H1 (cell line): ENCODE data around the gene TTC36. TPM values are rescaled to one million over a fixed set of nuclear protein-coding genes. Genes with fewer than 3 reads are reported as not detected.

Experiments used
- CTCF ChIA-PET: fragments of 300-600 bp; sonication (Branson Sonifier 250); formaldehyde crosslinking; loops from one replicate; lab custom pipeline; 2021; ENCODE audit not compliant: partially characterized antibody; lab: Charles Lee
- POLR2A ChIA-PET: fragments of 300-600 bp; sonication (Branson Sonifier 250); formaldehyde crosslinking; loops from one replicate; lab custom pipeline; 2021; ENCODE audit warnings: inconsistent platforms; ENCODE audit not compliant: partially characterized antibody; lab: Charles Lee
- DNase-seq, 2 experiments: peaks; one replicate each; pipeline versions ENCODE4 v3.0.0 to v3.0.0-alpha.2; 2010 to 2022; ENCODE audit warnings: low spot score in 2 of 2, low read depth in 1 of 2, mixed read lengths in 1 of 2
- FAIRE-seq: peaks from 2 replicates; lab custom pipeline; 2011; peaks lifted over from hg19 to GRCh38; lab: Jason Lieb, UNC
- H2AFZ ChIP-seq: 2 replicates; pipeline ENCODE4 v1.8.1; 2012; ENCODE audit warnings: low read length, inconsistent platforms
- H2AK5ac ChIP-seq: 2 replicates; pipeline ENCODE4 v1.6.1; 2013; ENCODE audit warnings: low read depth, low read length
- H2BK120ac ChIP-seq: replicated peaks from 2 replicates; pipeline ENCODE3; 2013; ENCODE audit warnings: low read depth, low read length, inconsistent platforms
- H2BK12ac ChIP-seq: 2 replicates; pipeline ENCODE4 v1.6.1; 2013; ENCODE audit warnings: low read depth, low read length
- H2BK15ac ChIP-seq: 2 replicates; pipeline ENCODE4 v1.6.1; 2013; ENCODE audit warnings: low read length
- H2BK20ac ChIP-seq: 2 replicates; pipeline ENCODE4 v1.6.1; 2013; ENCODE audit warnings: low read length
- H2BK5ac ChIP-seq: 2 replicates; pipeline ENCODE4 v1.6.1; 2013; ENCODE audit warnings: low read depth, low read length
- H3K14ac ChIP-seq: 2 replicates; pipeline ENCODE4 v1.6.1; 2013; ENCODE audit warnings: inconsistent platforms; ENCODE audit not compliant: insufficient read length
- H3K18ac ChIP-seq: 2 replicates; pipeline ENCODE4 v1.6.1; 2013; ENCODE audit warnings: low read length; ENCODE audit errors: extremely low read depth
- H3K23ac ChIP-seq: 2 replicates; pipeline ENCODE4 v1.6.1; 2013; ENCODE audit warnings: inconsistent platforms; ENCODE audit not compliant: insufficient read length
- H3K23me2 ChIP-seq: 2 replicates; pipeline ENCODE4 v1.6.1; 2013; ENCODE audit warnings: low read depth, low read length
- H3K27ac ChIP-seq: 2 replicates; pipeline ENCODE4 v1.6.1; 2011; ENCODE audit warnings: low read depth, low read length, inconsistent platforms
- H3K27me3 ChIP-seq, 4 experiments: replicated peaks in 1 of 4; 1 replicate in 1 of 4; 2 replicates in 3 of 4; pipeline versions ENCODE4 v1.6.1 to v1.8.1; 2011 to 2013; ENCODE audit warnings: low read length in 3 of 4, mild to moderate bottlenecking in 3 of 4, inconsistent platforms in 2 of 4, mixed read lengths in 2 of 4, moderate library complexity in 1 of 4; ENCODE audit not compliant: control insufficient read depth in 3 of 4, insufficient read depth in 3 of 4; ENCODE audit errors: extremely low read depth in 1 of 4
- H3K36me3 ChIP-seq, 4 experiments: 2 replicates each; pipeline versions ENCODE4 v1.6.1 to v1.8.1; 2011 to 2013; ENCODE audit warnings: mild to moderate bottlenecking in 4 of 4, low read length in 3 of 4, moderate library complexity in 2 of 4, control low read depth in 1 of 4, inconsistent platforms in 1 of 4; ENCODE audit not compliant: insufficient read depth in 4 of 4, control insufficient read depth in 2 of 4
- H3K4ac ChIP-seq: replicated peaks from 2 replicates; pipeline ENCODE3; 2013; ENCODE audit warnings: low read length, low read depth, mixed read lengths, inconsistent platforms; ENCODE audit not compliant: insufficient read length
- H3K4me1 ChIP-seq, 4 experiments: replicated peaks in 1 of 4; 1 replicate in 1 of 4; 2 replicates in 3 of 4; pipeline versions ENCODE4 v1.6.1 to v1.8.1; 2011 to 2013; ENCODE audit warnings: low read length in 3 of 4, inconsistent platforms in 2 of 4, mixed read lengths in 1 of 4; ENCODE audit not compliant: insufficient read depth in 4 of 4, control insufficient read depth in 3 of 4
- H3K4me2 ChIP-seq, 2 experiments: 2 replicates each; pipeline versions ENCODE4 v1.6.1 to v1.8.1; 2011 to 2013; ENCODE audit warnings: low read depth in 2 of 2, low read length in 2 of 2, control low read depth in 1 of 2, inconsistent platforms in 1 of 2, mild to moderate bottlenecking in 1 of 2; ENCODE audit not compliant: insufficient read depth in 1 of 2
- H3K4me3 ChIP-seq, 4 experiments: fragments of 200-600, 300-600 bp in 1 of 4; sonication (generic), shearing (Covaris generic), sonication (Bioruptor Twin) in 1 of 4; 2 replicates each; pipeline versions ENCODE4 v1.5.1 to v1.8.1; 2011 to 2016; ENCODE audit warnings: low read length in 4 of 4, low read depth in 3 of 4, control low read depth in 2 of 4, inconsistent platforms in 2 of 4, mild to moderate bottlenecking in 2 of 4, mixed read lengths in 1 of 4, moderate library complexity in 1 of 4; ENCODE audit not compliant: insufficient read depth in 2 of 4; ENCODE audit errors: extremely low read depth in 1 of 4
- H3K56ac ChIP-seq: replicated peaks from 2 replicates; pipeline ENCODE3; 2013; ENCODE audit warnings: low read depth, mild to moderate bottlenecking, mixed read lengths, low read length, inconsistent platforms; ENCODE audit not compliant: insufficient read length
- H3K79me1 ChIP-seq: 2 replicates; pipeline ENCODE4 v1.6.1; 2013; ENCODE audit warnings: low read depth, low read length, control low read depth
- H3K79me2 ChIP-seq, 2 experiments: 2 replicates each; pipeline versions ENCODE4 v1.6.1 to v1.8.1; 2012 to 2013; ENCODE audit warnings: low read length in 2 of 2, mild to moderate bottlenecking in 2 of 2, inconsistent platforms in 1 of 2; ENCODE audit not compliant: insufficient read depth in 2 of 2, control insufficient read depth in 1 of 2
- H3K9ac ChIP-seq, 4 experiments: replicated peaks in 1 of 4; 1 replicate in 1 of 4; 2 replicates in 3 of 4; pipeline versions ENCODE4 v1.6.1 to v1.8.1; 2011 to 2013; ENCODE audit warnings: low read depth in 3 of 4, low read length in 3 of 4, control low read depth in 2 of 4, mild to moderate bottlenecking in 2 of 4, moderate library complexity in 2 of 4, inconsistent platforms in 1 of 4; ENCODE audit errors: extremely low read depth in 1 of 4
- H3K9me3 ChIP-seq, 2 experiments: 2 replicates each; pipeline versions ENCODE4 v1.6.1 to v1.8.1; 2012 to 2013; ENCODE audit warnings: mild to moderate bottlenecking in 2 of 2, moderate library complexity in 2 of 2, control low read depth in 1 of 2, inconsistent platforms in 1 of 2, low read depth in 1 of 2, low read length in 1 of 2, mixed read lengths in 1 of 2; ENCODE audit not compliant: insufficient read depth in 2 of 2
- H4K20me1 ChIP-seq, 2 experiments: replicated peaks in 1 of 2; 2 replicates each; pipeline versions ENCODE3 to v1.8.1; 2011 to 2013; ENCODE audit warnings: inconsistent platforms in 2 of 2, low read length in 2 of 2, mild to moderate bottlenecking in 1 of 2; ENCODE audit not compliant: insufficient read depth in 2 of 2, control insufficient read depth in 1 of 2
- H4K5ac ChIP-seq: 2 replicates; pipeline ENCODE4 v1.6.1; 2013; ENCODE audit warnings: low read length, low read depth, mixed read lengths, inconsistent platforms; ENCODE audit not compliant: insufficient read length
- H4K8ac ChIP-seq: 2 replicates; pipeline ENCODE4 v1.8.0; 2013; ENCODE audit warnings: mild to moderate bottlenecking, moderate library complexity, low read length, inconsistent platforms; ENCODE audit not compliant: insufficient read depth; ENCODE audit errors: extremely low read depth
- H4K91ac ChIP-seq: replicated peaks from 2 replicates; pipeline ENCODE3; 2013; ENCODE audit warnings: low read length, mixed read lengths, inconsistent platforms; ENCODE audit not compliant: insufficient read length
- CEBPB ChIP-seq: IDR thresholded peaks from 2 replicates; pipeline ENCODE4 v1.6.1; 2012; ENCODE audit warnings: low read depth, low read length
- CHD2 ChIP-seq: IDR thresholded peaks from 2 replicates; pipeline ENCODE4 v1.6.1; 2012; ENCODE audit warnings: low read length, improper control_type of control experiment
- CREB1 ChIP-seq: IDR thresholded peaks from 2 replicates; pipeline ENCODE4 v1.6.1; 2012; ENCODE audit warnings: inconsistent platforms
- HDAC6 ChIP-seq: IDR thresholded peaks from one replicate; pipeline ENCODE4 v1.7.1; 2012; ENCODE audit warnings: low read depth, mild to moderate bottlenecking, inconsistent platforms, low read length, moderate library complexity
- POLR2A ChIP-seq, 2 experiments: IDR thresholded peaks; 1 replicate in 1 of 2; 2 replicates in 1 of 2; pipeline ENCODE4 v1.6.1; 2011; ENCODE audit warnings: low read depth in 2 of 2, low read length in 2 of 2, mild to moderate bottlenecking in 2 of 2; ENCODE audit errors: control extremely low read depth in 1 of 2
- TCF12 ChIP-seq: IDR thresholded peaks from 2 replicates; pipeline ENCODE4 v1.6.1; 2011; ENCODE audit warnings: low read depth, mild to moderate bottlenecking, low read length
- WGBS, 2 experiments: shearing (Covaris generic) in 1 of 2; methylation state at CpG; one replicate each; pipeline versions ENCODE4 v1.1.6 to v1.1.7; 2013 to 2015; ENCODE audit warnings: low lambda C conversion rate in 2 of 2, mixed read lengths in 2 of 2, inconsistent platforms in 1 of 2, low coverage in 1 of 2, missing lambda C conversion rate in 1 of 2; ENCODE audit not compliant: insufficient replicate concordance in 2 of 2, insufficient coverage in 1 of 2, insufficient read length in 1 of 2; ENCODE audit errors: extremely low coverage in 1 of 2, missing lambda C conversion rate in 1 of 2; 5-methylcytosine and 5-hydroxymethylcytosine counted together
- polyA plus RNA-seq, 7 experiments: library from polyadenylated mRNA; depleted of rRNA in 3 of 7; stranded (reverse) in 5 of 7; unstranded in 2 of 7; fragments of >200 nt in 5 of 7; fragments of 200-250 nt in 2 of 7; gene quantifications; 1 replicate in 5 of 7; 2 replicates in 1 of 7; 4 replicates in 1 of 7; pipeline versions ENCODE4 v1.2.1 to v1.2.3, GENCODE V29; 2011 to 2013; ENCODE audit warnings: missing spikeins in 2 of 7, mixed read lengths in 2 of 7
- total RNA-seq: library from RNA; stranded (reverse); fragmentation: NEBNext Ultra II Directional; extraction: Animal tissue kit (Norgen Biotek cat#: 25700); gene quantifications from 2 replicates; pipeline ENCODE4 v1.2.1, GENCODE V29; 2021
- TF ChIP-seq, protein P1 (sequence below): IDR thresholded peaks from 2 replicates; pipeline ENCODE4 v1.6.1; 2012; ENCODE audit warnings: inconsistent platforms

Gene TTC36
- total and polyA plus RNA-seq, 2 of the 8 experiments (the other 6 are each of a cell fraction or from before 2014, with no cell fraction given) = not detected

DNA sequence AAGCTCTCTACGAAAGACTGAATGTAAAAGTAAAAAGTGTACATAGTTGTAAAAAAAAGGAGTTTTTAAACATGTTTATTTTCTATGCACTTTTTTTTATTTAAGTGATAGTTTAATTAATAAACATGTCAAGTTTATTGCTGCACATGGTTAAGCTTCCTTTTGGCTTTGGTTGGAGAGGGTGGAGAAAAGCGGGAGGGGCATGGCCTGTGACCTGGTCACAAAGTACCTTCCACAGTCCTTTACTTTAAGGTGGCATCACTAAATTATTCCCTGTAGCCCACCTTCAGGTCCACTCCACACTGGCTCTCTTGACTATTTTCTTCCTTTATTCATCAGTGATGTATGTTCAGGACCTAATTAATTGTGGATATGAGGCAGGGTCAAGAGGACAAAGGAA, 586 bp upstream of the TTC36 start:
- Histone ChIP-seq H2BK20ac (no peak overlapping the region), H3K36me3 (peaks cover 5 to 32% (median 26%) of the 10 kb centered on the region in 4 experiments), H3K23me2 (peaks cover 8% of the 10 kb centered on the region), H4K8ac (no peak overlapping the region), H3K79me2 (no peaks in the 10 kb centered on the region), H2BK5ac (no peak overlapping the region), H2BK12ac (no peak overlapping the region), H2BK15ac (no peak overlapping the region), H3K27me3 (no peaks in the 10 kb centered on the region; a peak in 2 of 7 replicates), H3K27ac (no peak overlapping the region), H4K91ac (no peak overlapping the region), H3K4me2 (no peak overlapping the region), H4K20me1 (peaks cover 0 to 7% of the 10 kb centered on the region in 2 experiments), H3K9ac (no peak overlapping the region), H3K23ac (no peak overlapping the region), H2BK120ac (no peak overlapping the region), H3K4me1 (peaks cover 0 to 11% (median 5%) of the 10 kb centered on the region in 4 experiments; a peak in 5 of 7 replicates), H3K79me1 (peaks cover 3% of the 10 kb centered on the region; the same call in 1 of the 2 replicates), H3K4ac (no peak overlapping the region), H3K14ac (no peak overlapping the region), H3K18ac (no peak overlapping the region), H4K5ac (no peak overlapping the region), H3K9me3 (no peaks in the 10 kb centered on the region), H3K4me3 (no peak overlapping the region), H3K56ac (no peak overlapping the region), H2AK5ac (no peak overlapping the region), H2AFZ (no peak overlapping the region)
- ChIA-PET POLR2A (interaction anchor here (0.6 to 1.4 kb wide), 2 partner anchors 15 to 126 kb away, joined by 3 read pairs; no protein-coding TSS in a partner anchor), CTCF (interaction anchor here (0.6 to 1.9 kb wide), 5 partner anchors 14 to 166 kb away, joined by 3 to 7 read pairs (median 3); no protein-coding TSS in a partner anchor)
- WGBS, 2 experiments = 95% methylated on average over 2 of the region's 2 CpGs; no CpG with 5 or more reads in 1 of the 2 experiments
- TF ChIP-seq HDAC6 (no peak), CEBPB (no peak), CREB1 (no peak), TCF12 (no peak), CHD2 (no peak), POLR2A (IDR thresholded peaks at IDR 0.05; ENCODE audit: control extremely low read depth in 1 of 2, low read depth in 2 of 2, low read length in 2 of 2) (no peak)
- TF ChIP-seq, protein P1, sequence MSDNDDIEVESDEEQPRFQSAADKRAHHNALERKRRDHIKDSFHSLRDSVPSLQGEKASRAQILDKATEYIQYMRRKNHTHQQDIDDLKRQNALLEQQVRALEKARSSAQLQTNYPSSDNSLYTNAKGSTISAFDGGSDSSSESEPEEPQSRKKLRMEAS = no peak
- no peak for DNase-seq
- FAIRE-seq = no peak
